ENCODE results near the gene SET. TPM values are rescaled to one million over a fixed set of nuclear protein-coding genes. Genes with fewer than 3 reads are reported as not detected.
"Not testable (repeated sequence)": the region's sequence is repeated elsewhere in the genome, so short reads cannot be mapped to it uniquely, and the experiment has no call there.

SET gene, protein sequence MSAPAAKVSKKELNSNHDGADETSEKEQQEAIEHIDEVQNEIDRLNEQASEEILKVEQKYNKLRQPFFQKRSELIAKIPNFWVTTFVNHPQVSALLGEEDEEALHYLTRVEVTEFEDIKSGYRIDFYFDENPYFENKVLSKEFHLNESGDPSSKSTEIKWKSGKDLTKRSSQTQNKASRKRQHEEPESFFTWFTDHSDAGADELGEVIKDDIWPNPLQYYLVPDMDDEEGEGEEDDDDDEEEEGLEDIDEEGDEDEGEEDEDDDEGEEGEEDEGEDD
- 551 and 554 TPM in 2 replicates for total RNA-seq

DNA sequence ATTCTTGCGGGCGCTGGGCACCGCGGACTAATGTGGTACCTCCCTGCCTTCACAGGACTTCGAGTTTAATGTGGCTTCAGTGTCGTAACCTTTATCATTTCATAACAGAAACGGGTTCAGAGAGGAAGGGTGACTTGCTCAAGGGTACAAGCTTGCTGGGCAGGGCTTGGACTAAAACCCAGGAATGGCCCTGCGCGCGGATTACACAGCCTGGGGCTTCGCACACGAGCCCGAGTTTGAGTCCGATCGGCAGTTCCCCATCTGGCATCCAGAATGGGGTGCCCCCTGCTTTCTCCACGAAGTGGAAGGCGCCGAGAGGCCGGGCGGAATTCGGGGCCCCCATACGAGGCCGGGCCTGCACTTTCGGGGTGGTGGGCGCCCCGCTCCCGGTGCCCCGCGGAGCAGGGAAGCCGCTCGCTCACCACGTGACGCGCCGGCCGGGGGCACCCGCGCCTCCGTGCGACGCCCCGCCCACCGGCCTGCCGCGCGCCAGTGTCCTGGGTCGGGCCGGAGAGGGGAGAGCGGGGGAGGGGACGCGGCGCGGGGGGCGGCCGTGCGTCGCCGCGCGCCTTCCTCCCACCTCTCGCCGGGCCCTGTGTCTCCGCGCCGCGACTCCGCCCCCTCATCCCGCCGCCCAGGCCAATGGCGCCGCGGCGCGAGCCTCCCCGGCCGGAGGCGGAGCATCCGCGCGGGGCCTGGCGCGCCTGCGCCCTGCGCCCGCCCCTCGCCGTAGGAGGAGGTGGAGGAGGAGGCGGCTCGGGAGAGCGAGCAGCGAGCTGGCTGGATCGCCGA lies at the start of gene SET:
Gene SET (plus strand): TSS at position 722 of the 792 bp plus-strand sequence. CDS start 361 bp downstream, outside the sequence.
- intact Hi-C loops (cut with micrococcal nuclease), result loop anchor here (1.0 to 10.0 kb wide), 6 partner anchors 32 to 1964 kb away; partner anchors contain the start of genes DYNC2I2, KYAT1, ODF2 and SPTAN1

DNA sequence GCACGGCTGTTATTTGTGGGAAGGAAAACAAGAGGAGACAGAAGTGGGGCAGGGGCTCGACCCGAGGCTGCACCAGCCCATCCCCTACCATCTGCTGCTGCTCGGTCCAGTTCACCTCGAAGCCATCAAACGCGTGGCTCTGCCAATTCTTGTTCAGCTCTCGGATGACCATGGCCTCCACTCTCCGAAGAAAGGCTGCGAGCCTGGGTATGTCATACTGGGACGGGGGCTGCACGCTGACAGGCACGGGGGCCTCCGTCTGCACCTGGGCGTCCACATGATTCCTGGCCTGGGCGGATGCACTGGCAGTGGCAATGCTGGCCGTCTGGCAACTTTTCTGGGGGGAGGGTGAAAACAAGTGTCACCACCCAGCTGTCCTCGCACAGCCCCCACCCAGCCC lies 48.4 kb upstream of the SET start:
- intact Hi-C loops (cut with micrococcal nuclease), result no loop called here

DNA sequence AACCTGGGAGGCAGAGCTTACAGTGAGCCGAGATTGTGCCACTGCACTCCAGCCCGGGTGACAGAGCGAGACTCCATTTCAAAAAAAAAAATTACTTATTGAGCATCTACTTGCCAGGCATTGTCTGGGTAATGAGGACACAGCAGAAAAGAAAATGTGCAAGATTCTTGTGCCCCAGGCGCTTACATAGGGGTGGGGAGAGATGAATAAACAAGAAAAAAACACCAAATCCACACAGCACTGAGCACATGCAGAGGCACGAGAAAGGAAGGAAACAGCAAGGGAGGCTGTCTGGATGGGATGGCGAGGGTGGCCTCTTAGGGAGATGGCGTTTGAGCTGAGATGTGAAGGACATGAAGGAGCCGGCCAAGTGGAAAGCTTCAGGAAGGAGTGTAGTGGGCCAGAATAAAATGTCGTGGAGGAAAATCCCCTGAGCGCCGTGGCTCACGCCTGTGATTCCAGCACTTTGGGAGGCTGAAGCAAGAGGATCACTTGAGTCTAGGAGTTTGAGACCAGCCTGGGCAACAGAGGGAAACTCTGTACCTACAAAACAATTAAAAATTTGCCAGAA lies 46.3 kb upstream of the SET start:
- intact Hi-C loops (cut with micrococcal nuclease), result no loop called here

DNA sequence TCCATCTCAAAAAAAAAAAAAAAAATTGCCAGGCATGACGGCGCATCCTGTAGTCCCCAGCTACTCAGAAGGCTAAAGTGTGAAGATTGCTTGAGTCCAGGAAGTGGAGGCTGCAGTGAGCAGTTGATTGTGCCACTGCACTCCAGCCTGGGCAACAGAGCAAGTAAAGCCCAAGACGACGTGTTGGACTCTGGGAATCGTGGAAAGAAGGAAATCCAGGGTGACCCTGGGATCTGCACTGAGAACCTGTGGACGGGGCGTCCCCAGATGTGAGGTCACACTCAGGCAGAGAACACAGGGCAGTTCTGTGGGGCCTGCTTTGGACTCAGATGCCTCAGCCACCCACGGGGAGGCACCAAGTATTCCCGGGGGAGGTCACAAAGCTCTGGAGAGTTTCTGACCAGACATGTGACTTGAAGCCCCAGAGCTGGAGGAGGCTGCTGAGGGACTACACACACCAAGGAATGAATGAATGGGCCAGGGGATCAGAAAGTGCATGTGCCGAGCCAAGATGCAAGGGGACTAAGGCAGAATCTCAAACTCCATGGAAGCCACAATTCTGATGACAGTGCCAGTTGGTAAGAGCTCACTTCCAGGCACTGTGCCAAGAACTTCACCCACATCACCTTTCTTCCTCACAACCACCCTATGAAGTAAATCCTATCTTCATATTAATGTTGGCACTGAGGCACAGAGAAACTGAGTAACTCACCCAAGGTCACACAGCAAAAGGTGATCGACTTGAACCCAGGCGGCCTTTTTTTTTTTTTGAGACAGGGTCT lies 45.3 kb upstream of the SET start:
- intact Hi-C loops (cut with micrococcal nuclease), result no loop called here

DNA sequence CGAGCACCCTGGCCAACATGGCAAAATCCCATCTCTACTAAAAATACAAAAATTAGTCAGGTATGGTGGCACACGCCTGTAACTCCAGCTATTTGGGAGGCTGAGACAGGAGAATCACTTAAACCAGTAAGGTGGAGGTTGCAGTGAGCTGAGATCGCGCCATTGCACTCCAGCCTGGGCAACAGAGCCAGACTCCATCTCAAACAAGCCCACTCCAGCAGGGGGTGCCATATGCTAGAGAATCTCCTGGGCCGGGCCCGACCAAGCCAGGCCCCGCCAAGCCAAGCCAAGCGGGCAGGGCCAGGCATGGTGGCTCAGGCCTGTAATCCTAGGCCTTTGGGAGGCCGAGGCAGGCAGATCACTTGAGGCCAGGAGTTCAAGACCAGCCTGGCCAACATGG lies 40.8 kb upstream of the SET start:
- intact Hi-C loops (cut with micrococcal nuclease), result not testable (repeated sequence)

DNA sequence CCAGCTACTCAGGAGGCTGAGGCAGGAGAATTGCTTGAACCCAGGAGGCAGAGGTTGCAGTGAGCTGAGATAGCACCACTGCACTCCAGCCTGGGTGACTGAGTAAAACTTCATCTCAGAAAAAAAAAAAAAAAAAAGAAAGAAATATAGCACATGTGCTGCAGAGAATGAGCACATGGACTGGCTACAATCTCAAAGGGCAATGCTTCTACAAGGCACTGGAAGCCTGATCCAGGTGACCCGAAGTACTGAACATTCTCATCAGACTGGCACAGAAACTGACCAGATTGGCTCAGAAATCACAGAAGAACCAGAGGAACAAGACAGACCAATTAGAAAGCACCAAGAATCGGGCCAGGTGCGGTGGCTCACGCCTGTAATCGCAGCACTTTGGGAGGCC lies 37.2 kb upstream of the SET start:
- intact Hi-C loops (cut with micrococcal nuclease), result no loop called here

DNA sequence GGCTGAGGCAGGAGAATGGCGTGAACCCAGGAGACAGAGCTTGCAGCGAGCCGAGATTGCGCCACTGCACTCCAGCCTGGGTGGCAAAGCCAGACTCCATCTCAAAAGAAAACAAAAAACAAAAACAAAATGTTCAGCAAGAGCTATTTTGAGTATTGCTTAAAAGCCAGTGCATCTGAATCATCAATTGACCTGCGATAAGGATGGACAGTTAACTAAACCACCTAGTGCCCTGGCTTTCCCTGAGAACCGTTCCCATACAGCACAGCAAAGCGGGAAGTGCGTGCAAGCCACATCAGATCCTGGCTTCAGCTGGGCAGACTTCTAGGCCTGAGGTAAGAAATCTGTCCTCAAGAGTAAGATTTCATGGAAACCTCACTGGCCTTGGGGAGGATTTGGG lies 35.1 kb upstream of the SET start:
- intact Hi-C loops (cut with micrococcal nuclease), result no loop called here

DNA sequence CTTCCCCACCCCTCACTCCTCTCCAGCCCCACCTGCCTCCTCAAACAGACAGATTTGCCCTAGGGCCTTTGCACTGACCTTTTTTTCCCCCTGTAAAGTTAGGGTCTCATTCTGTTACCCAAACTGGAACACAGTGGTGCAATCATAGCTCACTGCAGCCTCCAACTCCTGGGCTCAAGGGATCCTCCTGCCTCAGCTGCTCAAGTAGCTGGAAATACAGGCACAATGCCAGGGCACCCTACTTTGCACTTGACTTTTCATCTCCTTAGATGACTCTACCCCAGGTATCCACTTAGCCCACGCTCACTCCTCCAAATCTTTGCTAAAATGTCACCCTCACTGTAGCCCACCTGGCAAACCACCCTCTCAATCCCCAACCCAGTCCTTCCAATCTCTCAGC lies 34.5 kb upstream of the SET start:
- intact Hi-C loops (cut with micrococcal nuclease), result no loop called here

DNA sequence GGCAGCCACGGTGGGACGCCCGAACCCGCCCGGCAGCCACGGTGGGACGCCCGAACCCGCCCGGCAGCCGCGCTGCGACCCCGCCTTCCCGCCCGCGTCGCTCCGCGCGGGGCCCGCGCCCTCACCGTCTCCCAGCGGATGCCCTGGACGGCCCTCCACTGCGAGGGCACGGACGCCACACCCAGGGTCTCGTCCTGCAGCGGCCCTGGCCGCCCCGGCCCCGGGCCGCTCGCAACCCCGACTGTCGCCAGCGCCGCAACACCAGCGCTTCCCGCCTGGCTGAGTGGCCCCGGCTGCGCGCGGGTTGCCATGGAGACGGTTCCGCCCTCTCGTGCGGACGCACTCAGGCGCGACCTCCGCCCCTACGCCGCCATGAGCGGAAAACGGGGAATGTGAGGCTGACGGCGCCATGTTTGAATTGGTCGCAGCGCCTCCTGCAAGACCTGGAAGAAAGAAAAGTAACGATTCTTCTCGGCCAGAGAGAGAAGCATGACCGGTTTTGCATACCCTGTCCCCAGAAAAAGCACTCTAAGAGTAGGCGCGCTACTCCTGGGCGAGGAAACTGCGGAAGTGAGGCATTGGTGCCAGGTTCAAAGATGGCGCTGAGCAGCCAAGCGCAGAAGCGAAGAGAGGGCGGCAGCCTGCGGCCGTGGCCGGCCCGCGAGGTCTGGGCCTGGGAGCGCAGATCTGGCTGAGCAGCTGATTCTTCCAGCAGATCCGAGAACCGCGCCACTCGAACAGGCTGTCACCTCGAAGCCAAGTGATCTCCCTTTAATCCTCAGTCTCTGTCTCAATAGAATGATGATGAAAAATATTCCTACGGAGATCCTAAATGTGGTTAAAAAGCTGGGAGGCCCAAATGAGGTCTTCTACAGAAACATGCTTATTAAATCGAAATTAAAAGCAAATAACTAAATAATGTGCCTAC lies 32.3 kb upstream of the SET start, which contains the start of gene DYNC2I2:
Gene DYNC2I2 (minus strand): TSS at position 432 of the 928 bp plus-strand sequence. CDS start 121 bp downstream, at position 311.
- intact Hi-C loops (cut with micrococcal nuclease), result loop anchor here (1.0 to 5.0 kb wide), 3 partner anchors 33 to 68 kb away; partner anchors contain the start of genes PKN3, SET and ZDHHC12

DNA sequence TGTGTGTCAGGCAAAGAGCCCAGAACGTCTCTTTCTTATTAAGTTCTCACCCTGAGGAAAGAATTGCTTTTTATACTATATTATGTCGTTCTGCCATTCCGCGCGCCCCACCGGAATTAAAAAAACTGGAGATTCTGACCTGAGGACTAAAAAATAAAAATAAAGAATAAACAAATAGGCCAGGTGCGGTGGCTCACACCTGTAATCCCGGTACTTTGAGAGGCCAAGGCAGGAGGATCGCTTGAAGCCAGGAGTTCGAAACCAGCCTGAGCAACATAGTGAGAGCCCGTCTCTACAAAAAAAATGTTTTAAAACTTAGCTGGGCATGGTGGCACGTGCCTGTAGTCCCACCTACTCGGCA lies 31.7 kb upstream of the SET start:
- intact Hi-C loops (cut with micrococcal nuclease), result loop anchor here (2.0 to 5.0 kb wide), 2 partner anchors 45 to 67 kb away; partner anchors contain the start of genes PKN3 and ZDHHC12

DNA sequence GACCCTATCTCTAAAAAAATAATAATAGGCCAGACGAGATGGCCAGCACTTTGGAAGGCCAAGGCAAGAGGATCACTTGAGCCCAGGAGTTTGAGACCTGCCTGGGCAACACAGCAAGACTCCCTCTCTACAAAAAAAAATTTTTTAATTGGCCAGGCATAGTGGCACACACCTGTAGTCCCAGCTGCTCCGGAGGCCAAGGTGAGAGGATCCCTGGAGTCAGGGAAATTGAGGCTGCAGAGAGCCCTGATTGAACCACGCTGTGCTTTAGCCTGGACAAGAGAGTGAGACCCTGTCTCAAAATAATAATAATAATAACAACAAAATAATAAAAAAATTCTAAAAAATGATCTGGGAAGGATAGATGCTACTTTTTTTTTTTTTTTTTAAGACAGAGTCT lies 31.2 kb upstream of the SET start:
- intact Hi-C loops (cut with micrococcal nuclease), result loop anchor here (2.0 to 5.0 kb wide), 2 partner anchors 45 to 67 kb away; partner anchors contain the start of genes PKN3 and ZDHHC12

DNA sequence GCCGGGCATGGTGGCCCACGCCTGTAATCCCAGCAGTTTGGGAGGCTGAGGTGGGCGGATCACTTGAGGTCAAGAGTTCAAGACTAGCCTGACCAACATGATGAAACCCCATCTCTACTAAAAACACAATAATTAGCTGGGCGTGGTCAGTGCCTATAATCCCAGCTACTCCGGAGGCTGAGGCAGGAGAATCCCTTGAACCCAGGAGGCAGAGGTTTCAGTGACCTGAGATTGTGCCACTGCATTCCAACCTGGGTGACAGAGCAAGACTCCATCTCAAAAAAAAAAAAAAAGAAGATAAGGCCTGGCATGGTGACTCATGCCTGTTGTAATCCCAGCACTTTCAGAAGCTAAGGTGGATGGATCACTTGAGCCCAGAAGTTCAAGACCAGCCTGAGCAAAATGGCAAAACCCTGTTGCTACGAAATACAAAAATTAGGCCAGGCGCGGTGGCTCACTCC lies 22.5 kb upstream of the SET start:
- intact Hi-C loops (cut with micrococcal nuclease), result not testable (repeated sequence)

DNA sequence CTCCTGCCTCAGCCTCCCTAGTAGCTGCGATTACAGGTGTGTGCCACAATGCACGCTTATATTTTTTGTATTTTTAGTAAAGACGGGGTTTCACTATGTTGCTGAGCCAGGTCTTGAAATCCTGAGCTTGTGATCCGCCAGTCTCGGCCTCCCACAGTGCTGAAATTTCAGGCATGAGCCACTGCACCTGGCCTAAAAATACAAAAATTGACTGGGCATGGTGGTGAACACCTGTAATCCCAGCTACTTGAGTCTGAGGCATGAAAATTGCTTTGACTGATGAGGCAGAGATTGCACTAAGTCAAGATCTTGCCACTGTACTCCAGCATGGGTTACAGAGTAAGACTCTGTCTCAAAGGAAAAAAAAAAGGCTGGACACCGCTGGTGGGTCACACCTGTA lies 19.2 kb upstream of the SET start:
- intact Hi-C loops (cut with micrococcal nuclease), result no loop called here

DNA sequence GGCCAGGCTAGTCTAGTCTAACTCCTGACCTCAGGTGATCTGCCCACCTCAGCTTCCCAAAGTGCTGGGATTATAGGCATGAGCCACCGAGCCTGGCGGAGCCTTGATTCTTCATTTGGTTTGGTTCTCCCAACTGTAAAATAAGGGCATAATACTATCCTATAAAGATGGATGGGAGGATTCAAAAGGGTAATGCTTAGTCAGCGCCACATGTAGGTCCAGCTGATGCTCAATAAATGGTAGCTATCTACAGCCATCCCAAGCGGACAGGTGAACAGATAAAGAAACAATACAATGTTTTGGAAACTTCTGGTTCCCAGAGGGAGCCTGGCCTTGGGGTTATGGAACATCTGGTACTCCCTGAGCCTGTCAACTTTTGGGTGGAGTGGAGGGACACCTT lies 13.6 kb upstream of the SET start:
- intact Hi-C loops (cut with micrococcal nuclease), result no loop called here

DNA sequence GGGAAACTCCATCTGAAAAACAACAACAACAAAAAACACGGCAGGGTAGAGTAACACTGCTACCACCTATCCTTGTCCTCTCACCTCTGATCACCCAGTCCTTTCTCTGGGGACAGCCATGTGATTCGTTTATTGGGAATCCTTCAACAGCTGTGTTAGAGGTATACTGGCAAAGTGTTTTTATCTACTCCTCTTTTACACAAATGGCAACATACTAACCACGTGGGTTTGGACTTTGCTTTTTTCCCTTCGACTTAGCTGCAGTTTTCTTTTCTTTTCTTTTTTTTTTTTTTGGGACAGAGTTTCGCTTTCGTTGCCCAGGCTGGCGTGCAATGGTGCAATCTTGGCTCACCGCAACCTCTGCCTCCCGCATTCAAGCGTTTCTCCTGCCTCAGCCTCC lies 11.2 kb upstream of the SET start:
- intact Hi-C loops (cut with micrococcal nuclease), result no loop called here

DNA sequence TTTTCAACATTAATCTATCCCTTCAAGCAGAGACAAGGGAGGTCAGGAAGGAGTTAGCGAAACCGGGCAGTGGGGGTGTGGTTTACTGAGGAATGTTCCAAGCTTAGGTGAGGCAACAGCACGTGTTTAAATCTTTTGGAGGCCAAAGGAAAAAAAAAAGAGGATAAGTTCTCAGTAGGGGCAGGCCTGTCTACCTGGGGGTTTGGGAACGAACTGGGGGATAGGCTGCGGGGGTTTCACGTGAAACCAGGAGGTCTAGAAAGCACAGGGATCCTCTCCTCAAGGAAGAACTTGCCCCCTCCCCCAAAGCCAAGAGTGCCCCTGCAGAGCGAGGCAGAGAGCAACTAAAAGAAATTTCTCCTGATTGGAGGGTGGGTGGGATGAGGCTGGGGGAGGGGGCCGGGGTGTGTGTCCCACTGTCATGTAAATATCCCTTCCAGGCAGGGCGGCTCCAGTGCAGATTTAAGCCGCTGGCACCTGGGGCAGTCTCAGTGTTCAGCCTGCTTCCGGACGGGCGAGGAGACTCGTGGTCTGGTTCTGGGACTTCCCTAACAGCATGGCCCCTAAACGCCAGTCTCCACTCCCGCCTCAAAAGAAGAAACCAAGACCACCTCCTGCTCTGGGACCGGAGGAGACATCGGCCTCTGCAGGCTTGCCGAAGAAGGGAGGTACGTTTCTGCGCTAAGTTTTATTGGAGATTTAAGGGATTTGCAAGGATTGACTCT lies 5.5 kb upstream of the SET start:
- intact Hi-C loops (cut with micrococcal nuclease), result loop anchor here (1.0 to 10.0 kb wide), 2 partner anchors 41 to 1959 kb away; partner anchors contain the start of gene ZDHHC12

DNA sequence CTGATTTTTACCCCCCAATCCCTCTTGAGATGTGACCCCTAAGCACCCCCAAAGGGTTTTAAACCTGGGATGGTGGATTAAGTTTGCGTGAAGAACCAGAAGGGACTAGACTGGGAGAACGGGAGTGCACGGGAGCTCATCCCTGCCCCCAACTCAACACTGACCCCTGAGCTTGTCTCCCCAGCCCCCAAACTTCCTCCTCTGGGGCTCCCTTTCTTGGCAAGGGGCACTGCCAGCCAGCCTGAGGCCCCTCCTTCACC lies 5.0 kb upstream of the SET start:
- intact Hi-C loops (cut with micrococcal nuclease), result loop anchor here (1.0 to 10.0 kb wide), 2 partner anchors 40 to 1959 kb away; partner anchors contain the start of gene ZDHHC12

DNA sequence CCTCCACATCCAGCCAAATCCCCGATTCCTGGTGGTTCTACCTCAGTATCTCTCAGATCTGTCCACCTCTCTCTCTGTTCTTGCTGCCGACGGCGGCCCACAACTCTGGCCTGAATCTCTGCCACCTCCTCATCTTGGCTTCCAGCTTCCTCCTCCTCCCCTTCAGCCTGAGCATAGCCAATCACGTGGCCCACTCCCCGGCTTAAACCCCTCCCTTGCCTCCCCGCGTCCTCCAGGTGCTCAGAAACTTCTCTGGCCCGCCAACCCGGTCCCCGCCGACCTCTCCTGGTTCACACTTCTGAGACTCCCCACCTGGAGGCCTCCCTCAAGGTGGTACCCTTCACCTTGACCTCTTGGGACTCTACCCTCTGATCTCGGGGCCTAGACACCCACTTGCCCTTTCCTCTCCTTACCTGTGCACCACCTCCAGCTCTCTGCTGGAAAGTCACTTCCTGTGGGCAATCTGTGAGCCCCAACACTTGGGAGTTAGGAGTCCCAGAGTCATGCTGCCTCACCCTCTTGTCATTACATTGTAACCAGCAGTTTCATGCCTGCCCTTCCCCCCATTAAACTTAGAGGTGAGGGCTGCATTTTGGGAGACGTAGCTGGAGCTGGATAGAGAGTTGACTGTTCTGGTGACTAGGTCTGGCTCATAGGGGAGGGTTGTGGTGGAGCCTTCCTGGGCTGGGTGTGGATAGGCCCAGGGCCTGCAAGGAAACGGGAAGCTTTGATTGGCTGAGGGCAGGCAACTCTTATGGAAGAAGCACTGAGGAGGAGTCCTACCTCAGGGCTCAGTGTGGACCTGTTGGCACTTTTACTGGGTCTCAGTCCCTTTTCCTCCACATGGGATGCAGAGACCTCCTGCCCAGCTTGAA lies 4.5 kb upstream of the SET start:
- intact Hi-C loops (cut with micrococcal nuclease), result loop anchor here (1.0 to 10.0 kb wide), 3 partner anchors 40 to 1960 kb away; partner anchors contain the start of genes ODF2 and ZDHHC12

Measured in T-helper 2 cell treated with Interferon-gamma antibody and Interleukin-4, amounts not matched to agents 100 ng/mL and 5 ng/mL, for 36 hours (primary cell).